OCI-LY7 (cell line): ENCODE results near the gene CCNO. TPM values are rescaled to one million over a fixed set of nuclear protein-coding genes. Genes with fewer than 3 reads are reported as not detected.
A peak's percentile ranks its signal among the peaks of the same experiment; 100 is the strongest.

ENCODE experiments used
- BruUV-seq: library from RNA; stranded (reverse); fragments of 400-500 nt; replicated peaks from 2 replicates; lab custom pipeline; 2021; lab: Mats Ljungman, UMichigan
- CTCF ChIA-PET: fragments of 300-600 bp; sonication (Branson Sonifier 250); formaldehyde crosslinking; loops from one replicate; lab custom pipeline; 2022; ENCODE audit warnings: antibody characterized with exemption; ENCODE audit not compliant: unreplicated experiment; lab: Charles Lee
- POLR2A ChIA-PET: fragments of 300-600 bp; sonication (Branson Sonifier 250); formaldehyde crosslinking; loops from one replicate; lab custom pipeline; 2022; ENCODE audit warnings: antibody characterized with exemption; lab: Charles Lee
- DNase-seq: peaks from one replicate; pipeline ENCODE4 v3.0.0-alpha.2; 2015; ENCODE audit warnings: low spot score
- H2AFZ ChIP-seq: fragments of 200-600 bp; sonication (generic), shearing (Covaris generic); 2 replicates; pipeline ENCODE4 v1.6.1; 2014; ENCODE audit warnings: mild to moderate bottlenecking, antibody characterized with exemption, low read length, moderate library complexity
- H3K27ac ChIP-seq: fragments of 200-600 bp; sonication (generic); 2 replicates; pipeline ENCODE4 v1.5.1; 2014; ENCODE audit warnings: mixed run types, low read depth, mild to moderate bottlenecking, moderate library complexity, low read length, inconsistent platforms; ENCODE audit not compliant: poor library complexity, severe bottlenecking
- H3K36me3 ChIP-seq: fragments of 200-600 bp; sonication (generic); 2 replicates; pipeline ENCODE4 v1.6.1; 2014; ENCODE audit warnings: mild to moderate bottlenecking, antibody characterized with exemption, low read length, moderate library complexity, mixed read lengths; ENCODE audit not compliant: insufficient read depth
- H3K4me1 ChIP-seq: fragments of 200-600 bp; sonication (generic); 2 replicates; pipeline ENCODE4 v1.5.1; 2014; ENCODE audit warnings: mild to moderate bottlenecking, low read length; ENCODE audit not compliant: insufficient read depth, poor library complexity, severe bottlenecking
- H3K4me2 ChIP-seq: fragments of 200-600 bp; sonication (generic); 2 replicates; pipeline ENCODE4 v1.6.1; 2014; ENCODE audit warnings: mild to moderate bottlenecking, low read length
- H3K4me3 ChIP-seq: fragments of 200-600 bp; sonication (generic); 2 replicates; pipeline ENCODE4 v1.5.1; 2014; ENCODE audit warnings: mild to moderate bottlenecking, low read depth, low read length; ENCODE audit not compliant: poor library complexity, severe bottlenecking
- H3K79me2 ChIP-seq: fragments of 200-600 bp; sonication (generic); 2 replicates; pipeline ENCODE4 v1.6.1; 2016; ENCODE audit warnings: low read depth, mild to moderate bottlenecking, low read length, moderate library complexity, mixed read lengths; ENCODE audit not compliant: insufficient read depth
- H3K9me2 ChIP-seq: fragments of 200-600 bp; sonication (generic); 2 replicates; pipeline ENCODE4 v1.6.1; 2016; ENCODE audit warnings: mild to moderate bottlenecking, low read length, mixed read lengths; ENCODE audit not compliant: insufficient read depth
- H3K9me3 ChIP-seq: fragments of 200-600 bp; sonication (generic); 2 replicates; pipeline ENCODE4 v1.6.1; 2014; ENCODE audit warnings: mild to moderate bottlenecking, mixed run types, low read length, mixed read lengths
- H4K20me1 ChIP-seq: fragments of 200-600 bp; sonication (generic); 2 replicates; pipeline ENCODE4 v1.6.1; 2014; ENCODE audit warnings: mild to moderate bottlenecking, antibody characterized with exemption, low read length, moderate library complexity, mixed read lengths; ENCODE audit not compliant: insufficient read depth
- CTCF ChIP-seq: fragments of 200-600 bp; sonication (generic); conservative IDR thresholded peaks from 2 replicates; pipeline ENCODE4 v1.5.1; 2014; ENCODE audit warnings: mild to moderate bottlenecking, antibody characterized with exemption, low read length, moderate library complexity, mixed read lengths
- EZH2phosphoT487 ChIP-seq: fragments of 200-600 bp; sonication (generic); IDR thresholded peaks from 2 replicates; pipeline ENCODE4 v1.6.1; 2018; ENCODE audit warnings: low read depth, borderline replicate concordance, mild to moderate bottlenecking, mixed run types, antibody characterized with exemption, low read length, moderate library complexity, mixed read lengths
- intact Hi-C: fragments of 100-400 bp; cut with micrococcal nuclease; formaldehyde crosslinking; loops from one replicate; pipeline ENCODE4 v1.10.0; 2022; ENCODE audit not compliant: unreplicated experiment
- total RNA-seq, 2 experiments: library from RNA; depleted of rRNA in 1 of 2; stranded (reverse); fragments of >200 nt in 1 of 2; shearing (Covaris generic) in 1 of 2; gene quantifications; 2 replicates each; pipeline ENCODE4 v1.2.3, GENCODE V29; 2014 to 2022

CCNO gene
- total RNA-seq, 2 experiments from 2014 or later, result 2.4 to 3.3 TPM

DNA sequence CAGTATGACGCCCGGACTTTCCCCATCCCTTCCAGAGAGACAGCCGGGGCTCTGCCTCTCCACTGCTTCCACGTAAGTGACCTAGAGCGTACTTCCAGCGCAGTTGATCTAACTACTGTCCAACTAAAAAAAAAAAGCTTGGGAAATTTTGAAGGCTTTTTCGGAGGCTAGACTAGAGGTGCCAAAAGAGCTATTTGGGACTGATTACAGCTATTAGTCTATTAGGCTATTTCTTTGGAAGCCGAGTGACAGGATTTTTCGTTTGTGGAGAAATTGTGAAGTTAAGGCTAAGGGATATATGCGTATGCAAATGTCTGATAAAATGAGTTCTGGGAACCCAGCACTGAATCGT is 1.5 kb downstream of the CCNO start:
- CTCF ChIA-PET, result interaction anchor here (1.2 kb wide), 1 partner anchor 78 kb away, joined by 3 read pairs; no protein-coding TSS in a partner anchor

GRCh38 chr5:55231029-55231918 is 2.1 kb downstream of the CCNO start:
- no peak overlapping the region for H2AFZ ChIP-seq
- H3K79me2 ChIP-seq, result no peaks in the 10 kb centered on the region
- H3K9me3 ChIP-seq, result no peaks in the 10 kb centered on the region
- TF ChIP-seq EZH2phosphoT487 (no peak), CTCF (no peak)
- intact Hi-C loops, result no loop called here
- H3K27ac ChIP-seq, result no peak overlapping the region
- BruUV-seq, result no TSS peak
- peaks cover 21% of the 10 kb centered on the region for H3K4me1 ChIP-seq
- peak overlapping the region; percentile 90; the same call in 1 of the 2 replicates for H3K4me2 ChIP-seq
- H3K36me3 ChIP-seq, result no peaks in the 10 kb centered on the region
- H3K4me3 ChIP-seq, result no peak overlapping the region
- ChIA-PET CTCF (no interaction called here), POLR2A (interaction anchor here (0.7 to 0.9 kb wide), 2 partner anchors 21 to 92 kb away, joined by 3 to 6 read pairs; no protein-coding TSS in a partner anchor)
- H4K20me1 ChIP-seq, result 0 out of 2 replicates have a peak, but pooled peaks cover 4% of the 10 kb centered on the region
- no peaks in the 10 kb centered on the region for H3K9me2 ChIP-seq
- DNase-seq, result no peak

More for the DNA sequence above, 1.5 kb downstream of the CCNO start:
- Histone ChIP-seq H4K20me1 (0 out of 2 replicates have a peak, but pooled peaks cover 4% of the 10 kb centered on the region), H3K9me3 (no peaks in the 10 kb centered on the region), H3K4me1 (peaks cover 14% of the 10 kb centered on the region), H3K27ac (no peak overlapping the region), H3K79me2 (no peaks in the 10 kb centered on the region), H3K4me3 (peak overlapping the region; percentile 71), H3K4me2 (peak overlapping the region; percentile 90; the same call in 1 of the 2 replicates), H3K36me3 (no peaks in the 10 kb centered on the region), H2AFZ (no peak overlapping the region), H3K9me2 (no peaks in the 10 kb centered on the region)
- BruUV-seq, result no TSS peak
- no peak for DNase-seq
- POLR2A ChIA-PET, result interaction anchor here (0.7 to 0.9 kb wide), 2 partner anchors 22 to 92 kb away, joined by 3 to 6 read pairs; no protein-coding TSS in a partner anchor
- intact Hi-C loops, result loop anchor here (2.0 kb wide), 1 partner anchor 59 kb away; the partner anchor contains the start of gene CDC20B
- TF ChIP-seq EZH2phosphoT487 (no peak), CTCF (no peak)
